ENCODE measurements around the gene COL23A1. TPM values are rescaled to one million over a fixed set of nuclear protein-coding genes. Genes with fewer than 3 reads are reported as not detected.

The COL23A1 gene
- total and polyA plus RNA-seq, 4 donors = 0.76 to 4.4 (median 1.3) TPM

GRCh38 chr5:178326374-178326715 lies 263.8 kb downstream of the COL23A1 start:
- TF ChIP-seq CTCF (IDR thresholded peaks at IDR 0.05; ENCODE audit: control extremely low read depth, extremely low read depth) = no peak

GRCh38 chr5:178325679-178326373 lies 264.4 kb downstream of the COL23A1 start:
- no peaks in the 10 kb centered on the region for H3K27me3 ChIP-seq (ENCODE audit: control insufficient read depth in 3 of 3, insufficient read depth in 3 of 3, low read length in 2 of 3)
- no peak overlapping the region for H3K27ac ChIP-seq (ENCODE audit: low read depth in 1 of 2, low read length in 1 of 2)
- H3K9me3 ChIP-seq (ENCODE audit: control insufficient read depth in 4 of 4, insufficient read depth in 3 of 4, low read length in 3 of 4) = peaks cover 0 to 2% (median 0%) of the 10 kb centered on the region in 4 donors
- H3K4me3 ChIP-seq = no peak overlapping the region
- no peak for TF ChIP-seq CTCF (IDR thresholded peaks at IDR 0.05; ENCODE audit: control extremely low read depth, extremely low read depth)
- whole genome bisulfite sequencing, 2 donors = 67 to 85% methylated on average over 20 of the region's 20 CpGs
- peaks cover 0 to 61% (median 13%) of the 10 kb centered on the region in 5 donors for H3K4me1 ChIP-seq (ENCODE audit: control insufficient read depth in 5 of 5, insufficient read depth in 5 of 5, low read length in 5 of 5)
- ATAC-seq (ENCODE audit: insufficient read depth, low FRiP score) (no peak), DNase-seq (peak; percentile 93 to 99 (median 98))
- H3K9ac ChIP-seq (ENCODE audit: insufficient read depth in 1 of 2, low read length in 2 of 2) = no peak overlapping the region
- no peaks in the 10 kb centered on the region for H3K36me3 ChIP-seq (ENCODE audit: control insufficient read depth in 4 of 4, insufficient read depth in 4 of 4, low read length in 4 of 4)

More at GRCh38 chr5:178326374-178326715, 263.8 kb downstream of the COL23A1 start:
- no peaks in the 10 kb centered on the region for H3K27me3 ChIP-seq (ENCODE audit: control insufficient read depth in 3 of 3, insufficient read depth in 3 of 3, low read length in 2 of 3)
- no peak overlapping the region for H3K27ac ChIP-seq (ENCODE audit: low read depth in 1 of 2, low read length in 1 of 2)
- no peak for ATAC-seq (ENCODE audit: insufficient read depth, low FRiP score)
- DNase-seq = no peak
- 55 to 73% methylated on average over 7 of the region's 7 CpGs for WGBS, 2 donors
- H3K9me3 ChIP-seq (ENCODE audit: control insufficient read depth in 4 of 4, insufficient read depth in 3 of 4, low read length in 3 of 4) = peaks cover 0 to 2% (median 0%) of the 10 kb centered on the region in 4 donors
- H3K4me1 ChIP-seq (ENCODE audit: control insufficient read depth in 5 of 5, insufficient read depth in 5 of 5, low read length in 5 of 5) = peaks cover 0 to 62% (median 18%) of the 10 kb centered on the region in 5 donors
- peak overlapping the region in 1 of 2 donors; percentile 59 for H3K9ac ChIP-seq (ENCODE audit: insufficient read depth in 1 of 2, low read length in 2 of 2)
- H3K4me3 ChIP-seq = no peak overlapping the region
- no peaks in the 10 kb centered on the region for H3K36me3 ChIP-seq (ENCODE audit: control insufficient read depth in 4 of 4, insufficient read depth in 4 of 4, low read length in 4 of 4)

- no peak overlapping the region for H3K4me3 ChIP-seq
- no peak overlapping the region for H3K27ac ChIP-seq (ENCODE audit: low read depth in 1 of 2, low read length in 1 of 2)
- no peak for DNase-seq
- no peaks in the 10 kb centered on the region for H3K27me3 ChIP-seq (ENCODE audit: control insufficient read depth in 3 of 3, insufficient read depth in 3 of 3, low read length in 2 of 3)
- H3K9ac ChIP-seq (ENCODE audit: insufficient read depth in 1 of 2, low read length in 2 of 2) = no peak overlapping the region
- peaks cover 0 to 61% (median 8%) of the 10 kb centered on the region in 5 donors for H3K4me1 ChIP-seq (ENCODE audit: control insufficient read depth in 5 of 5, insufficient read depth in 5 of 5, low read length in 5 of 5)
- no peaks in the 10 kb centered on the region for H3K36me3 ChIP-seq (ENCODE audit: control insufficient read depth in 4 of 4, insufficient read depth in 4 of 4, low read length in 4 of 4)
- no peak for ATAC-seq (ENCODE audit: insufficient read depth, low FRiP score)
- no peak for TF ChIP-seq CTCF (IDR thresholded peaks at IDR 0.05; ENCODE audit: control extremely low read depth, extremely low read depth)
- peaks cover 0 to 2% (median 0%) of the 10 kb centered on the region in 4 donors for H3K9me3 ChIP-seq (ENCODE audit: control insufficient read depth in 4 of 4, insufficient read depth in 3 of 4, low read length in 3 of 4)
- 88 to 92% methylated on average over 6 of the region's 6 CpGs for WGBS, 2 donors
These were observed 264.9 kb downstream of the COL23A1 start for GRCh38 chr5:178325311-178325678.
